ENCODE results near the gene DOCK2. TPM values are rescaled to one million over a fixed set of nuclear protein-coding genes. Genes with fewer than 3 reads are reported as not detected.

The DOCK2 gene
- total and polyA plus RNA-seq, 9 of the 15 experiments (the other 6 are each of a cell fraction or from before 2014, with no cell fraction given), result 4.5 to 42.6 (median 20.5) TPM

GRCh38 chr5:169636477-169637084, 494 bp upstream of the DOCK2 start (continued):
- TF ChIP-seq ZNF280A (IDR thresholded peaks at IDR 0.05; ENCODE audit: low read depth, partially characterized antibody), result no peak
- no peak for TF ChIP-seq NR1H2 (CRISPR knock-in tag; IDR thresholded peaks at IDR 0.05)
- TF ChIP-seq RBM22 (IDR thresholded peaks at IDR 0.05; ENCODE audit: low read depth, low read length, poor library complexity, severe bottlenecking), result no peak
- TF ChIP-seq RBM25 (IDR thresholded peaks at IDR 0.05; ENCODE audit: low read depth, low read length, severe bottlenecking), result peak; percentile 64
- TF ChIP-seq PTRF (tag; IDR thresholded peaks at IDR 0.05), result no peak
- no peak for TF ChIP-seq MXD1 (CRISPR knock-in tag; IDR thresholded peaks at IDR 0.05; ENCODE audit: borderline replicate concordance, poor library complexity, severe bottlenecking)
- no peak for TF ChIP-seq HMGXB4 (CRISPR knock-in tag; IDR thresholded peaks at IDR 0.05)
- TF ChIP-seq ARHGAP35 (IDR thresholded peaks at IDR 0.05; ENCODE audit: partially characterized antibody), result no peak
- TF ChIP-seq, protein P1, sequence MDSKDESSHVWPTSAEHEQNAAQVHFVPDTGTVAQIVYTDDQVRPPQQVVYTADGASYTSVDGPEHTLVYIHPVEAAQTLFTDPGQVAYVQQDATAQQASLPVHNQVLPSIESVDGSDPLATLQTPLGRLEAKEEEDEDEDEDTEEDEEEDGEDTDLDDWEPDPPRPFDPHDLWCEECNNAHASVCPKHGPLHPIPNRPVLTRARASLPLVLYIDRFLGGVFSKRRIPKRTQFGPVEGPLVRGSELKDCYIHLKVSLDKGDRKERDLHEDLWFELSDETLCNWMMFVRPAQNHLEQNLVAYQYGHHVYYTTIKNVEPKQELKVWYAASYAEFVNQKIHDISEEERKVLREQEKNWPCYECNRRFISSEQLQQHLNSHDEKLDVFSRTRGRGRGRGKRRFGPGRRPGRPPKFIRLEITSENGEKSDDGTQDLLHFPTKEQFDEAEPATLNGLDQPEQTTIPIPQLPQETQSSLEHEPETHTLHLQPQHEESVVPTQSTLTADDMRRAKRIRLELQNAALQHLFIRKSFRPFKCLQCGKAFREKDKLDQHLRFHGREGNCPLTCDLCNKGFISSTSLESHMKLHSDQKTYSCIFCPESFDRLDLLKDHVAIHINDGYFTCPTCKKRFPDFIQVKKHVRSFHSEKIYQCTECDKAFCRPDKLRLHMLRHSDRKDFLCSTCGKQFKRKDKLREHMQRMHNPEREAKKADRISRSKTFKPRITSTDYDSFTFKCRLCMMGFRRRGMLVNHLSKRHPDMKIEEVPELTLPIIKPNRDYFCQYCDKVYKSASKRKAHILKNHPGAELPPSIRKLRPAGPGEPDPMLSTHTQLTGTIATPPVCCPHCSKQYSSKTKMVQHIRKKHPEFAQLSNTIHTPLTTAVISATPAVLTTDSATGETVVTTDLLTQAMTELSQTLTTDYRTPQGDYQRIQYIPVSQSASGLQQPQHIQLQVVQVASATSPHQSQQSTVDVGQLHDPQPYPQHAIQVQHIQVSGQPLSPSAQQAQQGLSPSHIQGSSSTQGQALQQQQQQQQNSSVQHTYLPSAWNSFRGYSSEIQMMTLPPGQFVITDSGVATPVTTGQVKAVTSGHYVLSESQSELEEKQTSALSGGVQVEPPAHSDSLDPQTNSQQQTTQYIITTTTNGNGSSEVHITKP (IDR thresholded peaks at IDR 0.05; ENCODE audit: partially characterized antibody), result no peak
- no peak for TF ChIP-seq RBM17 (IDR thresholded peaks at IDR 0.05; ENCODE audit: borderline replicate concordance, low read depth, low read length)
- no peak for TF ChIP-seq ZNF830 (CRISPR knock-in tag; IDR thresholded peaks at IDR 0.05)
- peak; percentile 14; the same call in 1 of the 2 replicates for TF ChIP-seq CBX1 (IDR thresholded peaks at IDR 0.05; ENCODE audit: low read depth)
- TF ChIP-seq UBTF (IDR thresholded peaks at IDR 0.05; ENCODE audit: borderline replicate concordance in 1 of 2, low read depth in 2 of 2, low read length in 2 of 2), result no peak
- TF ChIP-seq TEAD4 (IDR thresholded peaks at IDR 0.05; ENCODE audit: low read length), result no peak
- TF ChIP-seq TEAD4 (CRISPR knock-in tag; IDR thresholded peaks at IDR 0.05; ENCODE audit: borderline replicate concordance), result no peak
- 0 out of 2 replicates have a peak, but pooled peaks have one; percentile 20 for TF ChIP-seq TOE1 (IDR thresholded peaks at IDR 0.05; ENCODE audit: borderline replicate concordance)
- no peak for TF ChIP-seq TOE1 (CRISPR knock-in tag; IDR thresholded peaks at IDR 0.05; ENCODE audit: borderline replicate concordance, low read depth)

Data from K562 (cell line).